ENCODE results near the gene DMGDH.

GRCh38 chr5:79035237-79035636, 34.2 kb downstream of the DMGDH start:
- no peak for TF ChIP-seq CTCF (IDR thresholded peaks at IDR 0.05 in 2 of 3, conservative IDR thresholded peaks at IDR 0.05 in 1 of 3; ENCODE audit: control insufficient read depth in 2 of 3, extremely low read depth in 1 of 3, insufficient read depth in 1 of 3, low read depth in 3 of 3, low read length in 3 of 3)
- no peak for TF ChIP-seq NR2C1 (IDR thresholded peaks at IDR 0.05)
- no peak for TF ChIP-seq EP300 (IDR thresholded peaks at IDR 0.05; ENCODE audit: borderline replicate concordance in 1 of 2, control insufficient read depth in 1 of 2, low read depth in 2 of 2, low read length in 2 of 2)
- no peak for TF ChIP-seq MXI1 (IDR thresholded peaks at IDR 0.05; ENCODE audit: low read depth, low read length)
- TF ChIP-seq CHD4 (IDR thresholded peaks at IDR 0.05), result no peak
- TF ChIP-seq ATF2 (IDR thresholded peaks at IDR 0.05; ENCODE audit: low read length), result no peak
- TF ChIP-seq CREB1 (IDR thresholded peaks at IDR 0.05; ENCODE audit: low read depth), result no peak
- TF ChIP-seq POLR2A (IDR thresholded peaks at IDR 0.05; ENCODE audit: low read depth, low read length), result no peak
- no peak for TF ChIP-seq HDAC2 (IDR thresholded peaks at IDR 0.05)

Data from GM12878 (cell line).